Stimulated activated CD4-positive, alpha-beta T cell treated with anti-CD3 and anti-CD28 coated beads, Interleukin-15, amount 100 ng/mL, for 48 hours (primary cell): Measurements from ENCODE around the gene DIAPH2.
"Not testable (repeated sequence)": the region's sequence is repeated elsewhere in the genome, so short reads cannot be mapped to it uniquely, and the experiment has no call there.

Experiments
- DNase-seq, 2 donors: peaks; one replicate each; pipeline ENCODE4 v3.0.0-alpha.2; 2020; ENCODE audit warnings: low read depth in 2 of 2

Gene DIAPH2

DNA sequence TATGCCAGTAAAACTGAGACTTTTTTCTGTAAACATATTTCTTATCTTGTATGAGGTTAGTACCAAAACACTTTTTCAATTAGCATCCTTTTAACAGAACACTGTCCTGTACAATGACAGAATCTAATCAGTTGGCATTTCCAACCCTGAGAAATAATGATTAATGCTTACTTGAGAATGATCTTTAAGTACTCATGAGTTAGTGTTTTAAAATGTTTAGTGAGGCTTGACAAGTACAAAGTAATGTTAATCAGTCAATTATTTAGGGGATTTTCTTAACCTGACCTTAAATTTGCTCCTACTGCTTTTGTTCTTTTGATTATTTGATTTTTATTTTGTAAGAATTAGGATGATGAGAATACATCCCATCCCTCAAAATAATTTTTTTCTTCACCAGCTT is 695.6 kb downstream of the DIAPH2 start:
- no peak for DNase-seq

DNA sequence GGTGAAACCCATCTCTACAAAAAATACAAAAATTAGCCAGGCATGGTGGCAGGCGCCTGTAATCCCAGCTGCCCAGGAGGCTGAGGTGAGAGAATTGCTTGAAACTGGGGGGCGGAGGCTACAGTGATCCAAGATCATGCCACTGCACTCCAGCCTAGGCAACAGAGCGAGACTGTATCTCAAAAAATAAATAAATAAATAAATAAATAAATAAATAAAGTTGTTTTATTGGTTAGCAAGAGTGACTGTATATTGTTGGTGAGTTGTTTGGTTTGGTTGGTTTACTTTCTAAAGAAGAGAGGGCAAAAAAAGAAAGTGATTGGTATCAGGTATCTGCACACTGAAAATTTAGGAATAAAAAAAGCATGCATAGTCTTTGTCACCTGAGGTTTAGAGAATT is 700.0 kb downstream of the DIAPH2 start:
- DNase-seq: no peak

DNA sequence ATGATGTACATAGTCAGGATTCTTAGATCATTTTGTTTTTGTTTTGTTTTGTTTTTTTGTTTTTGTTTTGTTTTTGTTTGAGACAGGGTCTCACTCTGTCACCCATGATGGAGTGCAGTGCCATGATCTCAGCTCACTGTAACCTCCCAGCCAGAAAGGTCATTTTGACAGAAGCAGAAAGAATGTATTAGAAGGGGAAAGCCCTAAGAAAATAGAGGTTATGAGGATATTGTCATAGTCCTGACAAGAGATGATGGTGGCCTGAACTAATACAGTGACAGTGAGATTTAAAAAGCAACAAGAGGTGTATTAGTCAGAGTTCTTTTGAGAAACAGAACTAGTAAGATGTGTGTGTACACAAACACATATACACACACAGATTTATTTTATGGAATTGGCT is 702.4 kb downstream of the DIAPH2 start:
- DNase-seq: no peak

DNA sequence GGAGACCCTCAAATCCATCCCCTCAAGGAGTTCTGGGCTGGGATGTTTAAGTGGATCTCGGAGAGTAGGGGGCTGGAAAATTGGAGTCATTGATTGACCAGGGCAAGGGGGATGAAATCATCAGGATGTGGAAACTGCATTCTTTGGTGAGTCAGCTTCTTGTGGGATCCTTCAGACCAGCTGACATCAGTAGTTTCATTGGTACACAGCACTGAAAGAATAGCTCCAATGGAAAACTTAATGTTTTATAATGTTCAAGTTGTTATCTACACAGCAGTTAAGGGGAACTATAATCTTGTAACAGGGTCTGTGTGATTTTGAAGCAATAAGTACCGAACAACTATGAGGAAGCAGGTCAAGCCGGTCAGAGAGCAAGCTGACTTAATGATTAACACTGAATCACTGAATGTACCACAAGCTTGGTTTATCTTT is 705.1 kb downstream of the DIAPH2 start:
- DNase-seq: no peak

DNA sequence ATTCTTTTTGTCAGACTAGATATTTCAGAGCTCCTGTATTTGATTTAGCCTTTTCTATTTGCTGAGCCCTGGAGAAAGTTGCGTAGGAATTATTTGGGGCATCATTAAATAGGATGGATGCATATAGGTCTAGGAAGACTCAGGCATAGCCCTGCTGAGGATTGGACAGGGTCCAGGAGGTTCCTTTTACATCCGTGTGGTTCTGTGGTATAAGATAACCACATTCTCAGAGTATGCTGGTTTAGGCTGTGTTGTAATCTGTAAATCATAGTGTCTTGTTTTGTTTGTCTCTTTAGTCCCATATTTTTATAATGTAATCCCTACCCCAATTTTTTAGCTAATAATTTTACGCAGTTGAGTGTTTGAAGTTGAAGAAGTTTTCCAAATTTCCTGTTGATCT is 712.7 kb downstream of the DIAPH2 start:
- no peak for DNase-seq

DNA sequence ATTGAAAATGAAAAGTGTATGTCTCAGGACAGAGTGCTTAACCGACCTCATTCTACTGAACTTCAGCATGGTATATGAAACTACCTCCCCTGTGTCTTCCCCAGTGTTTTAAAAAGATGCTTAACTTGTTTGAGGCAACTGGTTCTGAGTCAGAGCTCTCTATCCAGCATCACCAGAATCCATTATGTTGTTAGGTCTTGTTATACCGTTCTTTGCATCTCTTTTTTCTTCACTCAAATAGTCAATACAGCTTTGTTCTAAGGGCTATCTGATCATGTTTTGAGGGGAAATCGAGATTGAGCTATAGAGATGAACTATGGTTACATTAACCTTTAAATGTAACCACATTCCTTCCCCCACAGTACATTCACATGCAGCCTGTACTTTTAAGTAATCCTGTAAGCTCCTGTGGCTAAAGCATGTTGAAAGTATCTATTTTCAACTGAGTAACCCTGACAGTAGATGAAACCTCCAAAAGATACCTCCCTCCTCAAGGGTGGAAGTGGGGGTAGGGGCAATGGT is 713.4 kb downstream of the DIAPH2 start:
- no peak for DNase-seq

DNA sequence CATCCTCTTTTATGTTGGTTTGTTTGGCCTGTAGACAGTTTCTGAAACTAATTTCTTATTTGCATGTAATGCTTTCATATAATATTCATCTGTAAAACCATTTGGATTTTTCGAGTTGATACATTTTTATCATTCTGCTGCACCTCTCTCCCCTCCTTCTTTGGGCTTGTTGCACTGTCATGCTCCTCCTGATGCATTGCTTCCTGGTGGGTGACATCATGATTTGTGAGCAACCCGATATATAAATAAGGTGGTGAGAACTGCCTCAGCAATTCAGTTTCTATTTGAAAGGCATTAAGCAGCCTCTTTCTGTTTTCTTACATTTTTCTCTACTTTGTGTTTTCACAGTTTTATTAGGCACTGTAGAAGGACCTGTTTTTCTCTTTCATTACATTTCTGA is 714.8 kb downstream of the DIAPH2 start:
- DNase-seq: no peak

DNA sequence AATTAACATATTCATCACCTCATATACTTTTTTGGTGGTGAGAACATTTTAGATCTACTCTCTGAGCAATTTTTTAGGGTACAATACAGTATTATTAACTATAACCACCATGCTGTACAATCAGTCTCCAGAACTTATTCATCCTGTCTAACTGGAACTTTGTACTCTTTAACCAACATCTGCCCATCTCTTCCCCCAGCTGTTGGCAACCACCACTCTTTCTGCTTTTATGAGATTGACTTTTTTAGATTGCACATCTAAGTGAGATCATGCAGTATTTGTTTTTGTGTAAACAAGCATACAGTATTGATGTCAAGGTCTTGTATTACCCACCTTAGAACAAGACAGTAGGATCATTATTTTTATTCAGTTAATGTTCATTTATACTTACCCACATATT is 715.9 kb downstream of the DIAPH2 start:
- DNase-seq: no peak

DNA sequence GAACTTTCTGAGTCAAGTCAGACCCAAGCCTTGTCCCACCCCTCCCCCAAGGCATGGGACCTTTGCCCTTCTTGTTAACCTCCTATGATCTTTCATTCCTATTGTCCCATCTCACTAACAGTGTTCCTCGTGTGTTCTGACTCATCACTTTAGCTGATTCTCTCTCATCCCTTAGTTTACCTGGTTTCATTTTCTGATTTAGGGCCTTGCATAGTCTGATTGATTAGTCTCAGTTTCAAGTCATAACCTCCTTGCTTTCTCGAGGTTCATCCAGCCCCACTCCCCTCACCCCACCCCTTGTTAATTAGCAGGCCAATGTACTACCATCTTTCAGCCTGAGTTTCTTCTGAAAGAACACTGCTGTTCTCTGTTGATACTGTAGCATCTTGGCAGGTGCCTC is 716.5 kb downstream of the DIAPH2 start:
- DNase-seq: no peak

DNA sequence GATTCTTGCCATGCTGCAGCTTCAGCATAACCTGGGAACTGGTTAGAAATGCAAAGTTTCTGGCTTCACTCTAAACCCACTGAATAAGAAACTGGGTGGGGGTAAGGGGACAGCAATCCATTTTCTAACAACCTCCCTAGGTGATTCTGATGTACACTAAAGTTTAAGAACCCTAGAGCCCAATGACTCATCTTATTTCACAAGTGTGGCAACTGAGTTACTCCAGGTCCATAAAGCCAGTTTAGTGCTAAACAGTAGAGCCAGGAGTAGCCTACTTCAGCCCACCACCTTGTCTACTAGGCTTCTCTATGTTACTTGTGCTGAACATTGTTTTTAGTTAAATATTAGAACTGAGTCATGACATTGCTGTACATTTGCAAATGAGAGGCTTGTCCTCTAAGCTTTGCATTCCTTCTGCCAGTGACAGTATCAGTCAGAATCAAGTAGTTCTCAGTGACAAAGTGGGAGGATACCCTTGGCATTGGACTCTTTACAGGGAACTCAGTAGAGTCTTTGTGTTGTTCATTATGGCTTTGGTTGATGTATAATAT is 717.0 kb downstream of the DIAPH2 start:
- DNase-seq: no peak

DNA sequence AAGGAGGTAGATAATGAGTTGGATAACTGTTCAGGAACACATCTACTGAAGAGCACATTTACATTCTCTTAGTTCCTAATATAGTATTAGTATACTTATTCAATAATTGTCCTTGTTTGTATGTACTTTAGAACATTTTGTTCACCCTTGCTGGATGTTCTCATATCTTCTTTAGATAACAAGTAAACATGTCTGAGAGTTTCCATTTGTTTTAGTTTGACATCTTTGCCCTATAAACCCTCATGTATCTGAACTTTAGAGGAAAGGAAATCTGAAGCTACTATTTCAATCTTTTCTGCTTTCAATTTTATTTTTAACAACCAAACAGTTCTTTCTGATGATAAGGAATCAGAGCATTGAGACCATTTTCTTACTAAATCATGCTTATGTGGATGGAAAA is 717.7 kb downstream of the DIAPH2 start:
- DNase-seq: no peak

DNA sequence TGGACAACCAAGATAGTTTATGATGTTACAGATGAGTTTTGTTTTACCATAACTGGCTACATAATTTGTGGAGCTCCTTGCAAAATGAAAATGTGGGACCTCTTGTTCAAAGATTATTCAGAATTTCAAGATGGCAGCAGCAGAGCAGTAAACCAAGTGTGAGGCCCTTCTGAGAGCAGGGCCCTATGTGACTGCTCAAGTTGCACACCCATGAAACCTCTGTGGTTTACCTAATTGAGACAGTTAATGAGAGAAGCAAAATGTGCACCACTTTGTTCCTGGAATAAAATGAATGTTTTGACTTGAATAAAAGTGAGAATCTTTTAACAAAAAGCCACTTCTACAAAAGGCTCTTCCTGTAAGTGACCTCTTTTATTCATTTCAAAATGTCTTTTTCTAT is 718.3 kb downstream of the DIAPH2 start:
- no peak for DNase-seq

DNA sequence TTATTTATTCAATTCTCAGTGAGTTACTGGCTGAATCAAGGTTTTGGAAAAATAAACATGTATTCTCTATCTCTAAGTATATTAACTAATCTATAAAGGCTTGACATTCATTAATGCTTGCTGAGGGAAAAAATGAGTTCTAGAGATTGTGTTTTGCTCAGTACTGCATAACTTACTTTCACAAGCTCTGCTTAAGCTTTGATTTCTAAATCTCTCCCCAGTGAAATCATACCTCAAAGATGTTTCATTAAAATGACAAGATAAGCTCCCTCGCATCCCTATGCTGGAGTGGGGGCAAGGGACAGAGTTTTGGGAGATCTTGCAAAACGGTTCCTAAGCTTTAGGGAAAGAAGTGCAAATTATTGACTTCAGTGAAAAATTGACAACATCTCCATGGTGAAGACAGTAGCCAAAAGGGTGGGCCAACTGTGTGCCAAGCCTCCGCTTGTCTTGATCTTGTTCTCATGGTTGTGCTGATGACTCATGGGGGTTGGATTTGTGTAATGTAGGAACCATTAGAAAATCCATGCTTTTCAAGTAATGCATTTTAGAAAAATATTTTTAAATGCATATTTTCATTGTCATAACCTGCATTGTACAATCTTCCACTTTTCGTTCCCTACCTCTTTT is 720.5 kb downstream of the DIAPH2 start:
- DNase-seq: no peak

DNA sequence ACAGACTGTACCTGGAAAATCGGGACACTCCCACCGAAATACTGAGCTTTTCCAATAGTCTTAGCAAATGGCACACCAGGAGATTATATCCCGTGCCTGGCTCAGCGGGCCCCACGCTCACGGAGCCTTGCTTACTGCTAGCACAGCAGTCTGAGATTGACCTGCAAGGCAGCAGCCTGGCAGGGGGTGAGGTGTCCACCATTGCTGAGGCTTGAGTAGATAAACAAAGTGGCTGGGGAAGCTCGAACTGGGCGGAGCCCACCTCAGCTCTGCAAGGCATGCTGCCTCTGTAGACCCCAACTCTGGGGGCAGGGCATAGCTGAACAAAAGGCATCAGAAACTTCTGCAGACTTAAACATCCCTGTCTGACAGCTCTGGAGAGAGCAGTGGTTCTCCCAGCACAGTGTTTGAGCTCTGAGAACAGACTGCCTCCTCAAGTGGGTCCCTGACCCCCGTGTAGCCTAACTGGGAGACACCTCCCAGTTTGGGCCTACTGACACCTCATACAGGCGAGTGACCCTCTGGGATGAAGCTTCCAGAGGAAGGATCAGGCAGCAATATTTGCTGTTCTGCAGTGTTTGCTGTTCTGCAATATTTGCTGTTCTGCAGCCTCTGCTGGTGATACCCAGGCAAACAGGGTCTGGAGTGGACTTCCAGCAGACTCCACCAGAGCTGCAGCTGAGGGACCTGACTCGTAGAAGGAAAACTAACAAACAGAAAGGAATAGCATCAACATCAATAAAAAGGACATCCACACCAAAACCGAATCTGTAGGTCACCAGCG is 725.2 kb downstream of the DIAPH2 start:
- DNase-seq: not testable (repeated sequence)

DNA sequence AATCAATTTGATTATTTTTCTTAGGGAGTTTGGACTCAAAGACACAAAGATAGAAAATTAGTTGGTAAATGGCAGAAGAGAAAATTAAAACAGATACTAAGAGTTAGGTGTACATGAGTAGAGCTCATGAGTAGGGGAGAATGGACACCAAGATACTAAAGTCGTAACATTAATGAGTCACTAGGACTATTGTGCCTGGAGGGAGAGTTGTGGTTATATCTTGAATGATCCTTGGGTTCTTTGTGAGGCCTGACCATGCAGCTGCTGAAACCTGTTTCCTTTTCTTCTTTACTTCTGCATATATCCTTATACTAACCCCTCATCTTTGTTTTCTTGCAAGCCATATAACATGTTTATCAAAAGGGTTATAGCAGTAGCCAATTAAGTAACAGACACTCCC is 731.8 kb downstream of the DIAPH2 start:
- no peak for DNase-seq

DNA sequence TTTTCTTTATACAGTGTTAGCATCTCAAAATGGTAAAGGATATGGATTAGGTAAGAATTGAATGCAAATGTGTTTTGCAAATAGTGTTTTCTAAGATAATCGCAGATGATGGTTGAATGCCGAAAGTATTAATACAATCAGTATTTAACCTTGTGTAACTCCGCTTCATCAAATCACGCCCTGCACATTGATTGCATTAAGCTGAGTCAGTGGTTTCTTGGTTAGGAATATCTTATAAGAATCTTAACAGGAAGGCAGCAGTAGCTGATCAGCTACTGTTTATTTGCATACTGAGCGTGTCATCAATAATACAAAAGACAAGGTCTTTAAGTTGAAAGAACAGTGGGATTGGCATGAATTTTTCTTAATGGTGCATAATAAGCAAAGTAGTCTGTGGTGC is 744.5 kb downstream of the DIAPH2 start:
- DNase-seq: no peak

DNA sequence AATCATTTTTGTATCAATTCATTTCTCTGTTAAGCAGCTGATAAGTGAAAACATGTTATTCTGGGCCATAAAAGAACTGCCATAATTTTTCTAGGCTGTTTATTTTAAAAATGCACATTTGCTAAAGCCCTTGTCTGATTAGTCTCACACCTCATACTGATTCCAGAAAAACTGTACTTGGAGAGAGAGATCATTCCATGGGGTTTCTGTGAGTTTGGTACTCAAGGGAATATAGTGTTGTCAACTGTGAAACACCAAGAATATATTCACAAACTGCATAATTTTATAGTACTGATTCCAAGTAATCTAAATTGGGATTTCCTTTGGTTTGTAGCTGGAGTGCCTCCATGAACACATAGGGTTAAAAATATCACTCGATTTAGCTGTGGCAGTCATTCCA is 746.6 kb downstream of the DIAPH2 start:
- DNase-seq: no peak

DNA sequence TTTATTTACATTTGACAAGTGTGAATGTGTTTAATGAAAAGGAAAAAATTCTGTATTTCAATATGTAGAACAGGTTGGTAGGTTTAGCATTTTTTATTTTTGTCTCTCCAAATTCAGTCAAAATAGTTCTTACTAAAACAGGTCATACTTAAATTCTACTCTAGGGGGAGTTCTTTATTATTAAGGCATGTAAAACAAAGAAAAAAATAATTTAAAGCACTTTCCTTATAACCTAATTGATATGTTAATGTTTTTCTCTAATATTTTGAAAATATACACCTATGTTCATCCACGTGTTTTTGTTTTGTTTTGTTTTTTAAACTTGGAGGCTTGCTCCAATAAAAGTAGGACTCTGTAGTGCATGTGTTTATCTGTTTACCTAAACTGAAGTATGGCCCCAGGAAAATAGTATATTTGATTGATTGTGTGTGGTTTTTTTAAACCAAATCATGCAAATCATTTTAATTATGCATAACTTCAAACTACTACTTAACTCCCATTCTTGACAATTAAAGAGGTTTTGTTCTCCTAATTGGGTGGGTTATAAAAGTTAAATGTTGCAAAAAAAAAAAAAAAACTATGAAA is 761.7 kb downstream of the DIAPH2 start:
- no peak for DNase-seq

DNA sequence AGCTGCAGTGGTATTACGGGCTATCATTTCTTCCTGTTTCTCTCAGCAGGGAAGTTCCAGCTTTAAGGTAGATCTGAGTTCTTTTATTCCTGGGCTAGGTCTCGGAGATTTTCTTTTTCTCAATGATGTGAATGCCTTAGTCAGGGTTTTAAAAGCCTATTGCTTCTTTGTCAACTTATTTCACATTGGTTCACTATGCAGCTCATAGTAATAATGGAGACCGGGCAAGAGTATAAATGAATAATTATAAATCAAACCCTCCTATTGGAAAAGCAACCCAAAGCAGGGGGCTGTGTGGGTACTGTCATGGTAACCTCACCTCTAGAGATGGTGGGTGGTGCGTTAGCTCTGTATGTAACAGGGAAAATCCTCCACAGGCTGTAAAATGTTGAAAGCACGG is 762.7 kb downstream of the DIAPH2 start:
- no peak for DNase-seq

DNA sequence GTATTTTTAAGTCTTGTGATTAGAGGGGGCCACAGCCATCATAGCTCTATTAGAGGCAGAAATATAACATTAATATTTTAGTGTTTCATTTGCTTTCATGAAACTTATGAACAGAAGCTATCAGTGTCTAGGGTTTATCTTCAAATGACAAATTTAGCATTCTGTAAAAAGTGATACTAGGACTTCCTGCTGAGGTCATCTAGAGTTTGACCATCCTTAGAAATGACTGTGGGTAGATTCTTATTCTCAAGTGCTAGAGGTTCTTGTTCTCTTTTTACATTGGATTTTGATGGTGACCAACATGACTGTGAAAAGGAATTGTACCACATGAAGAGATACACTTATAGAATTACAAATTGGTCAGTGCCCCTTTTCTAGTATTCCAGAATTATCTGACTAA is 767.6 kb downstream of the DIAPH2 start:
- no peak for DNase-seq

DNA sequence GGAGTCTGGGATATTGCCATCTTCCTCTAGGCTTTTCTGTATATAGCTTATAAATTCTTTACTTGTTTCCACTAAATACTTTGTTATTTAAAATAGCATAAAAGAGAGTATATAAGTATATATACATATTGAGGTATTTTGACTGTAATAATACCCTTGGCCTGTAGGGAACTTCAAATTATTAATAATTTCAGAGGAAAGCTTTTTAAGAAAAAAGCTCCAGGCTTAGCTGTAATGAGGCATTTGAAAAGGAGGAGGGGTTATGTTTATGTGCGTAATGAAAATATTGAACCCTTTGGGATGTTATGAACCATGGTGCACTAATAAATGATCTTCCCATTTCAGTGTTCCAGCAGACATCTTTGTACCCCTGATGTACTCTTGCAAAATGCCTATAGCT is 777.1 kb downstream of the DIAPH2 start:
- no peak for DNase-seq

DNA sequence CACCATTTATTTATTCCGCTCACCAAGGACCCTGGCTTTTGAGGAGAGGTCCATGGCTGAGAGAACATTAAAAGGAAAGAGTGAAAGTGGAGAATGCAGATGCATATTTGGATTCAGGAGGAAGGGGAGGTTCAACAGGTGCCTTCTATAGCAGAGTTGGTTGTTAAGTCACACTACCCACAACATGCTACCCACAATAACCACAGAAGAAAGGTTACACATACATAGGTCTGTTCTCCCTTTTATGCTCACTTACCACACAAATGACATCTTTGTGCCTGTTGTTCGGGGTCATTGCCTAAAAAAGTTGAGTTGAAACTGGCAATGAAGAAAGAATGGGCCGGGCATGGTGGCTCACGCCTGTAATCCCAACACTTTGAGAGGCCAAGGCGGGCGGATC is 786.4 kb downstream of the DIAPH2 start:
- no peak for DNase-seq

DNA sequence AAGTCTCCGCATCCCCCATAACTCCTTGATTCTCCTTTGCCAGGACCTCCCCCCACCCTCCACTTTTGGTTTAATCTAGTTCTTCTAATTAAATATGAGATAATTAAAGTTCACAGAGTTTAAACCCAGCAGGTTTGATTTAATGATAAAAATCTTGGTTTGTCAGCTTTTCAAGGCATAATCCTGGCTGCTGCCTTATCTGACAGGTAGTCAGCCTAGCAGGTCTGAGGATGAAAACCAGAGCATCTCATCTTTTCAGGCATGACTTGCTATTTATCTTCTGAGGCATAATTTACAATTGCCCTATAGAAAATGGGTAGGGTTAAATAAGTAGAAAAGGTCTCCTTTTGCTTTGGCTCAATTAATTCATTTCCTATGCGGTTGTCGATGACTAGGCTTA is 790.3 kb downstream of the DIAPH2 start:
- no peak for DNase-seq
